Astrocyte of the spinal cord (primary cell): ENCODE results near the gene DPP4.

Experiments
- DNase-seq: peaks from one replicate; pipeline ENCODE4 v3.0.0; 2011; ENCODE audit warnings: low read depth, low spot score
- H3K4me3 ChIP-seq: 2 replicates; pipeline ENCODE4 v1.5.1; 2011; ENCODE audit warnings: low read depth, mild to moderate bottlenecking, low read length, moderate library complexity
- CTCF ChIP-seq: IDR thresholded peaks from 2 replicates; pipeline ENCODE4 v1.5.1; 2012; ENCODE audit warnings: low read depth, mild to moderate bottlenecking, low read length, inconsistent platforms
- in situ Hi-C: cut with HindIII; loops from 2 replicates; pipeline ENCODE4 v1.10.0; 2017; ENCODE audit warnings: low sequenced_read_pairs

DPP4 gene

GRCh38 chr2:162025121-162025911 is 48.7 kb downstream of the DPP4 start:
- no peak overlapping the region for H3K4me3 ChIP-seq
- in situ Hi-C loops = no loop called here
- DNase-seq = peak; percentile 19
- TF ChIP-seq CTCF = no peak

- no peak overlapping the region for H3K4me3 ChIP-seq
- no peak for TF ChIP-seq CTCF
- peak; percentile 35 for DNase-seq
- in situ Hi-C loops = no loop called here
These were observed 51.6 kb downstream of the DPP4 start for GRCh38 chr2:162022290-162022945.

- H3K4me3 ChIP-seq = no peak overlapping the region
- no peak for DNase-seq
- in situ Hi-C loops = no loop called here
- TF ChIP-seq CTCF = no peak
These were observed 52.4 kb downstream of the DPP4 start for GRCh38 chr2:162021516-162022058.

- TF ChIP-seq CTCF = no peak
- in situ Hi-C loops = no loop called here
- no peak for DNase-seq
- no peak overlapping the region for H3K4me3 ChIP-seq
These were observed 55.5 kb downstream of the DPP4 start for GRCh38 chr2:162018530-162018929.

GRCh38 chr2:162017233-162017632 is 56.8 kb downstream of the DPP4 start:
- DNase-seq = no peak
- no peak overlapping the region for H3K4me3 ChIP-seq
- in situ Hi-C loops = no loop called here
- no peak for TF ChIP-seq CTCF

GRCh38 chr2:162016080-162016479 is 57.9 kb downstream of the DPP4 start:
- no peak overlapping the region for H3K4me3 ChIP-seq
- TF ChIP-seq CTCF = no peak
- no peak for DNase-seq
- in situ Hi-C loops = no loop called here
